ENCODE measurements around the gene BTBD2.

GRCh38 chr19:1956868-1957492 lies 58.5 kb downstream of the BTBD2 start:
- no peak for TF ChIP-seq GATA2 (IDR thresholded peaks at IDR 0.05; ENCODE audit: low read depth, low read length)
- TF ChIP-seq GATA3 (IDR thresholded peaks at IDR 0.05; ENCODE audit: low read depth, low read length): no peak

Measured in SH-SY5Y (cell line).